ENCODE measurements around the gene DIP2B.

DNA sequence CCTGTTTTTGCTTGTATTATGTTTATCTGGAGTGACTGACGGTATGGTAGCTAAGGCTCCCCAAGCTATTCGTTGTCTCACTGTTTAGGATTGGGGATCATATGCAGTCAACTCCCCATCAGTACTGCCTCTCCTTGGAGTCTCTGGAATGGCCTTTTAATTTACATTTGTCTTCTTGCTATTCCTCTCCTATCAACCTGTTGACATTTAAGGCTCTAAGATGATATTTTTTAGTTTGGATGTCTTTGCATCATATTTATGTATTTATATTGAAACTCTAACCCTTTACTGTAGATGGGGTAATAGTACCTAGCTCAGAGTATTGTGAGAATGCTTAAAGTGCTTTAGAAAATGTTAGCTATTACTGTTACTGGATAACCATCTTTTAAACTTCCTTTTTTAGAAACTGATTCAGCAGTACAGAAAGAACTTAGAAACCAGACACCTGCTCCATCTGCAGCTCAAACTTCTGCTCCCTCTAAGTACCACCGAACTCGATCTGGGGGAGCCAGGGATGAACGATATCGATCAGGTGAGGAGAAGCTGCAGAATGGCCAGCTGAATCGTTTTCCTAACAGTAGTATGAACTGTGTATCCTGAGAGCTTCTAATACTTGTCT lies 135.6 kb downstream of the DIP2B start:
- TF ChIP-seq, protein P1, sequence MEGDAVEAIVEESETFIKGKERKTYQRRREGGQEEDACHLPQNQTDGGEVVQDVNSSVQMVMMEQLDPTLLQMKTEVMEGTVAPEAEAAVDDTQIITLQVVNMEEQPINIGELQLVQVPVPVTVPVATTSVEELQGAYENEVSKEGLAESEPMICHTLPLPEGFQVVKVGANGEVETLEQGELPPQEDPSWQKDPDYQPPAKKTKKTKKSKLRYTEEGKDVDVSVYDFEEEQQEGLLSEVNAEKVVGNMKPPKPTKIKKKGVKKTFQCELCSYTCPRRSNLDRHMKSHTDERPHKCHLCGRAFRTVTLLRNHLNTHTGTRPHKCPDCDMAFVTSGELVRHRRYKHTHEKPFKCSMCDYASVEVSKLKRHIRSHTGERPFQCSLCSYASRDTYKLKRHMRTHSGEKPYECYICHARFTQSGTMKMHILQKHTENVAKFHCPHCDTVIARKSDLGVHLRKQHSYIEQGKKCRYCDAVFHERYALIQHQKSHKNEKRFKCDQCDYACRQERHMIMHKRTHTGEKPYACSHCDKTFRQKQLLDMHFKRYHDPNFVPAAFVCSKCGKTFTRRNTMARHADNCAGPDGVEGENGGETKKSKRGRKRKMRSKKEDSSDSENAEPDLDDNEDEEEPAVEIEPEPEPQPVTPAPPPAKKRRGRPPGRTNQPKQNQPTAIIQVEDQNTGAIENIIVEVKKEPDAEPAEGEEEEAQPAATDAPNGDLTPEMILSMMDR (IDR thresholded peaks at IDR 0.05), result no peak
- TF ChIP-seq POLR2A (IDR thresholded peaks at IDR 0.05), result no peak

Measured in adrenal gland (tissue), 5 donors.